CD14-positive monocyte (primary cell): ENCODE results near the gene SMIM35. TPM values are rescaled to one million over a fixed set of nuclear protein-coding genes. Genes with fewer than 3 reads are reported as not detected.

Experiments
- DNase-seq, 3 donors: peaks; one replicate each; pipeline ENCODE4 v3.0.0-alpha.2; 2011 to 2022
- H2AFZ ChIP-seq: 2 replicates; pipeline ENCODE4 v1.6.0; 2012; ENCODE audit warnings: mild to moderate bottlenecking, low read depth, low read length, inconsistent platforms; ENCODE audit not compliant: insufficient read depth, poor library complexity, severe bottlenecking
- H3K27ac ChIP-seq, 2 donors: 1 replicate in 1 of 2; 2 replicates in 1 of 2; pipeline ENCODE4 v1.5.1; 2012 to 2013; ENCODE audit warnings: low read length in 2 of 2, control low read depth in 1 of 2, inconsistent platforms in 1 of 2, low read depth in 1 of 2, mild to moderate bottlenecking in 1 of 2
- H3K27me3 ChIP-seq, 2 donors: one replicate each; pipeline versions ENCODE4 v1.6.0 to v1.6.1; 2011 to 2013; ENCODE audit warnings: low read length in 2 of 2; ENCODE audit not compliant: control insufficient read depth in 2 of 2, insufficient read depth in 2 of 2
- H3K36me3 ChIP-seq, 2 donors: replicated peaks in 1 of 2; 1 replicate in 1 of 2; 2 replicates in 1 of 2; pipeline versions ENCODE4 v1.5.1 to v1.6.1; 2012 to 2013; ENCODE audit warnings: low read length in 2 of 2, control low read depth in 1 of 2, inconsistent platforms in 1 of 2, mild to moderate bottlenecking in 1 of 2; ENCODE audit not compliant: insufficient read depth in 2 of 2, control insufficient read depth in 1 of 2
- H3K4me1 ChIP-seq, 2 donors: 1 replicate in 1 of 2; 2 replicates in 1 of 2; pipeline versions ENCODE4 v1.5.1 to v1.6.1; 2012 to 2013; ENCODE audit warnings: low read length in 2 of 2, control low read depth in 1 of 2, inconsistent platforms in 1 of 2, mild to moderate bottlenecking in 1 of 2, moderate library complexity in 1 of 2; ENCODE audit not compliant: insufficient read depth in 2 of 2, control insufficient read depth in 1 of 2
- H3K4me2 ChIP-seq: replicated peaks from 2 replicates; pipeline ENCODE3; 2012; ENCODE audit warnings: low read length, moderate library complexity, mild to moderate bottlenecking; ENCODE audit not compliant: poor library complexity, severe bottlenecking; ENCODE audit errors: extremely low read depth
- H3K4me3 ChIP-seq, 3 experiments: fragments of 200-600 bp in 1 of 3; sonication (generic) in 1 of 3; replicated peaks in 1 of 3; 1 replicate in 2 of 3; 2 replicates in 1 of 3; pipeline ENCODE4 v1.5.1; 2011 to 2013; ENCODE audit warnings: low read length in 3 of 3, mild to moderate bottlenecking in 3 of 3, control low read depth in 2 of 3, low read depth in 2 of 3, inconsistent platforms in 1 of 3, moderate library complexity in 1 of 3
- H3K79me2 ChIP-seq: 2 replicates; pipeline ENCODE4 v1.6.0; 2012; ENCODE audit warnings: mild to moderate bottlenecking, control low read depth, inconsistent platforms, low read length, moderate library complexity; ENCODE audit not compliant: insufficient read depth
- H3K9ac ChIP-seq: 2 replicates; pipeline ENCODE4 v1.6.0; 2017; ENCODE audit warnings: low read length, mild to moderate bottlenecking; ENCODE audit not compliant: insufficient read depth, poor library complexity, severe bottlenecking
- H3K9me3 ChIP-seq, 2 donors: replicated peaks in 1 of 2; 1 replicate in 1 of 2; 2 replicates in 1 of 2; pipeline versions ENCODE4 v1.5.1 to v1.6.1; 2012 to 2013; ENCODE audit warnings: low read length in 2 of 2, control low read depth in 1 of 2; ENCODE audit not compliant: control insufficient read depth in 1 of 2, insufficient read depth in 1 of 2
- H4K20me1 ChIP-seq: 2 replicates; pipeline ENCODE4 v1.6.0; 2012; ENCODE audit warnings: mild to moderate bottlenecking, low read length, control low read depth, moderate library complexity; ENCODE audit not compliant: insufficient read depth
- H3K27ac Mint-ChIP-seq, 7 donors: one replicate each; pipeline ENCODE4 v1.8.0; 2020; ENCODE audit warnings: mild to moderate bottlenecking in 7 of 7, mixed read lengths in 7 of 7, moderate library complexity in 6 of 7, inconsistent platforms in 2 of 7
- H3K27me3 Mint-ChIP-seq, 3 donors: one replicate each; pipeline ENCODE4 v1.8.0; 2021 to 2022; ENCODE audit warnings: low read depth in 3 of 3, mild to moderate bottlenecking in 3 of 3, mixed read lengths in 3 of 3, moderate library complexity in 3 of 3, inconsistent platforms in 1 of 3
- H3K36me3 Mint-ChIP-seq, 2 donors: one replicate each; pipeline ENCODE4 v1.8.0; 2020; ENCODE audit warnings: mixed read lengths in 2 of 2, inconsistent platforms in 1 of 2, mild to moderate bottlenecking in 1 of 2
- H3K4me1 Mint-ChIP-seq: one replicate; pipeline ENCODE4 v1.8.0; 2020; ENCODE audit warnings: mild to moderate bottlenecking, mixed read lengths
- H3K4me3 Mint-ChIP-seq, 2 donors: one replicate each; pipeline ENCODE4 v1.8.0; 2020; ENCODE audit warnings: mild to moderate bottlenecking in 2 of 2, mixed read lengths in 2 of 2, moderate library complexity in 1 of 2
- H3K9me3 Mint-ChIP-seq, 7 donors: one replicate each; pipeline ENCODE4 v1.8.0; 2020 to 2022; ENCODE audit warnings: mixed read lengths in 7 of 7, mild to moderate bottlenecking in 6 of 7, moderate library complexity in 6 of 7, inconsistent platforms in 2 of 7
- CTCF ChIP-seq: fragments of 200-600 bp; IDR thresholded peaks from one replicate; pipeline ENCODE4 v1.8.0; 2022; ENCODE audit warnings: antibody characterized with exemption, mild to moderate bottlenecking
- WGBS: methylation state at CpG from one replicate; pipeline ENCODE4 v1.1.5; 2013; ENCODE audit warnings: missing lambda C conversion rate; ENCODE audit not compliant: insufficient coverage; 5-methylcytosine and 5-hydroxymethylcytosine counted together
- intact Hi-C, 2 donors: fragments of 100-400 bp; cut with micrococcal nuclease; formaldehyde crosslinking; loops; one replicate each; pipeline versions ENCODE4 v1.15.0 to v1.15.1; 2023
- polyA plus RNA-seq, 3 donors: library from polyadenylated mRNA; depleted of rRNA in 1 of 3; unstranded in 2 of 3; stranded (reverse) in 1 of 3; fragments of 300-500 nt in 2 of 3; fragments of >200 nt in 1 of 3; fragmentation: Illumina TruSeq in 2 of 3; gene quantifications; 1 replicate in 2 of 3; 2 replicates in 1 of 3; pipeline ENCODE4 v1.2.3, GENCODE V29; 2012 to 2021

Gene SMIM35
- polyA plus RNA-seq, 3 donors, result 0.05 to 0.29 (median 0.11) TPM

GRCh38 chr11:118005224-118006152 is 81.3 kb downstream of the SMIM35 start:
- WGBS, result 91% methylated on average over 10 of the region's 12 CpGs
- peaks cover 0 to 4% of the 10 kb centered on the region in 2 donors for H3K9me3 ChIP-seq
- H3K4me1 ChIP-seq, result peaks cover 100% of the 10 kb centered on the region in 2 donors
- H3K27ac Mint-ChIP-seq, result peak overlapping the region; percentile 76 to 98 (median 91)
- H3K4me3 Mint-ChIP-seq, result peak overlapping the region in 1 of 2 donors; percentile 51
- peaks cover 7 to 11% of the 10 kb centered on the region in 2 donors for H3K36me3 ChIP-seq
- peak overlapping the region; percentile 62 for H3K4me2 ChIP-seq
- H3K36me3 Mint-ChIP-seq, result peaks cover 13 to 22% of the 10 kb centered on the region in 2 donors
- H3K27me3 ChIP-seq, result no peaks in the 10 kb centered on the region
- H3K4me3 ChIP-seq, result peak overlapping the region in 1 of 3 experiments; percentile 7
- H2AFZ ChIP-seq, result no peak overlapping the region
- H3K27me3 Mint-ChIP-seq, result no peaks in the 10 kb centered on the region
- H3K4me1 Mint-ChIP-seq, result peaks cover 99% of the 10 kb centered on the region
- H3K27ac ChIP-seq, result peak overlapping the region; percentile 15 to 98
- peaks cover 10% of the 10 kb centered on the region for H3K79me2 ChIP-seq
- TF ChIP-seq CTCF, result no peak
- peaks cover 3 to 12% (median 6%) of the 10 kb centered on the region in 7 donors for H3K9me3 Mint-ChIP-seq
- DNase-seq, result no peak
- intact Hi-C loops, result no loop called here
- H4K20me1 ChIP-seq, result peaks cover 20% of the 10 kb centered on the region
- no peak overlapping the region for H3K9ac ChIP-seq

GRCh38 chr11:118004543-118005223 is 82.1 kb downstream of the SMIM35 start:
- peak overlapping the region; percentile 47 to 96 (median 95) for H3K27ac Mint-ChIP-seq
- no peak overlapping the region for H3K4me2 ChIP-seq
- peaks cover 21 to 30% of the 10 kb centered on the region in 2 donors for H3K36me3 Mint-ChIP-seq
- no peak overlapping the region for H3K4me3 Mint-ChIP-seq
- H3K9me3 ChIP-seq, result peaks cover 0 to 4% of the 10 kb centered on the region in 2 donors
- H3K79me2 ChIP-seq, result peaks cover 18% of the 10 kb centered on the region
- H3K9me3 Mint-ChIP-seq, result peaks cover 3 to 12% (median 6%) of the 10 kb centered on the region in 7 donors
- H3K4me1 ChIP-seq, result peaks cover 100% of the 10 kb centered on the region in 2 donors
- no peak overlapping the region for H2AFZ ChIP-seq
- no peak overlapping the region for H3K4me3 ChIP-seq
- peaks cover 15 to 19% of the 10 kb centered on the region in 2 donors for H3K36me3 ChIP-seq
- H3K4me1 Mint-ChIP-seq, result peaks cover 99% of the 10 kb centered on the region
- TF ChIP-seq CTCF, result no peak
- H4K20me1 ChIP-seq, result peaks cover 28% of the 10 kb centered on the region
- H3K9ac ChIP-seq, result no peak overlapping the region
- H3K27me3 Mint-ChIP-seq, result no peaks in the 10 kb centered on the region
- intact Hi-C loops, result no loop called here
- no peaks in the 10 kb centered on the region for H3K27me3 ChIP-seq
- 96% methylated on average over 5 of the region's 7 CpGs for WGBS
- no peak for DNase-seq
- H3K27ac ChIP-seq, result peak overlapping the region in 1 of 2 donors; percentile 95
